Right atrium auricular region (tissue), 2 donors: ENCODE measurements around the gene ME1. TPM values are rescaled to one million over a fixed set of nuclear protein-coding genes. Genes with fewer than 3 reads are reported as not detected.
A peak's percentile ranks its signal among the peaks of the same experiment; 100 is the strongest.

ENCODE experiments used
- DNase-seq: peaks from one replicate; pipeline ENCODE4 v3.0.0-alpha.2; 2019; ENCODE audit warnings: low spot score
- H3K27ac ChIP-seq, 2 donors: fragments of 200-600 bp; sonication (generic); 1 replicate in 1 of 2; 2 replicates in 1 of 2; pipeline ENCODE4 v1.5.1; 2016 to 2019
- H3K27me3 ChIP-seq, 2 donors: fragments of 200-600 bp; sonication (generic); one replicate each; pipeline versions ENCODE4 v1.5.1 to v1.6.0; 2017 to 2019
- H3K36me3 ChIP-seq: fragments of 200-600 bp; sonication (generic); one replicate; pipeline ENCODE4 v1.5.1; 2016
- H3K4me1 ChIP-seq, 2 donors: fragments of 200-600 bp; sonication (generic); one replicate each; pipeline versions ENCODE4 v1.5.1 to v1.6.0; 2017 to 2019
- H3K4me3 ChIP-seq, 2 donors: fragments of 200-600 bp; sonication (generic); 1 replicate in 1 of 2; 2 replicates in 1 of 2; pipeline ENCODE4 v1.5.1; 2017 to 2019; ENCODE audit warnings: mild to moderate bottlenecking in 1 of 2, moderate library complexity in 1 of 2
- H3K9me3 ChIP-seq, 2 donors: fragments of 200-600 bp; sonication (generic); one replicate each; pipeline ENCODE4 v1.5.1; 2019
- total RNA-seq, 2 donors: library from RNA; depleted of rRNA; stranded (reverse); fragments of >200 nt; gene quantifications; one replicate each; pipeline ENCODE4 v1.1.0, GENCODE V29; 2016
- TF ChIP-seq, protein P1 (sequence below), 2 donors: fragments of 200-600 bp; sonication (generic); IDR thresholded peaks; one replicate each; pipeline ENCODE4 v1.5.1; 2019; ENCODE audit warnings: antibody characterized with exemption in 2 of 2

Gene ME1
- total RNA-seq, 2 donors from 2014 or later = 25.6 to 26.5 TPM

DNA sequence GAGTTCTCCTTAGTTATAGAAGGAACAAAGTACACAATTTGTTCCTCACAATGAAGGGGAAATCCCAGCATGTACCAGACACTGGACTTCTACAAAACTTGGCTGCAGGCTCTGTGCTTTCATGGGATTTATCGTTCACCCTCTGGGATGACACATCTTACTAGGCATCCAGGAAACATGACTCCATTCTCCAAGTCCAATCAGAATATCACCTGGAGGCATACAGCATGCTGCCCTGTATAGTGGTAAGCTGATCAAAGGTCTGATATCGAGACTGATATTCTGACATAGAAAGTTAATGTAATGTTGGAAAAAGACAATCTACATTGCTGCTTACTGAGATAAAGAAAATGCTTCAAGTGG lies 231.0 kb downstream of the ME1 start:
- TF ChIP-seq, protein P1, sequence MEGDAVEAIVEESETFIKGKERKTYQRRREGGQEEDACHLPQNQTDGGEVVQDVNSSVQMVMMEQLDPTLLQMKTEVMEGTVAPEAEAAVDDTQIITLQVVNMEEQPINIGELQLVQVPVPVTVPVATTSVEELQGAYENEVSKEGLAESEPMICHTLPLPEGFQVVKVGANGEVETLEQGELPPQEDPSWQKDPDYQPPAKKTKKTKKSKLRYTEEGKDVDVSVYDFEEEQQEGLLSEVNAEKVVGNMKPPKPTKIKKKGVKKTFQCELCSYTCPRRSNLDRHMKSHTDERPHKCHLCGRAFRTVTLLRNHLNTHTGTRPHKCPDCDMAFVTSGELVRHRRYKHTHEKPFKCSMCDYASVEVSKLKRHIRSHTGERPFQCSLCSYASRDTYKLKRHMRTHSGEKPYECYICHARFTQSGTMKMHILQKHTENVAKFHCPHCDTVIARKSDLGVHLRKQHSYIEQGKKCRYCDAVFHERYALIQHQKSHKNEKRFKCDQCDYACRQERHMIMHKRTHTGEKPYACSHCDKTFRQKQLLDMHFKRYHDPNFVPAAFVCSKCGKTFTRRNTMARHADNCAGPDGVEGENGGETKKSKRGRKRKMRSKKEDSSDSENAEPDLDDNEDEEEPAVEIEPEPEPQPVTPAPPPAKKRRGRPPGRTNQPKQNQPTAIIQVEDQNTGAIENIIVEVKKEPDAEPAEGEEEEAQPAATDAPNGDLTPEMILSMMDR (IDR thresholded peaks at IDR 0.05) = no peak
- Histone ChIP-seq H3K4me3 (no peak overlapping the region), H3K4me1 (no peaks in the 10 kb centered on the region), H3K36me3 (peaks cover 13% of the 10 kb centered on the region), H3K27ac (no peak overlapping the region), H3K27me3 (no peaks in the 10 kb centered on the region), H3K9me3 (no peaks in the 10 kb centered on the region)
- DNase-seq = no peak

DNA sequence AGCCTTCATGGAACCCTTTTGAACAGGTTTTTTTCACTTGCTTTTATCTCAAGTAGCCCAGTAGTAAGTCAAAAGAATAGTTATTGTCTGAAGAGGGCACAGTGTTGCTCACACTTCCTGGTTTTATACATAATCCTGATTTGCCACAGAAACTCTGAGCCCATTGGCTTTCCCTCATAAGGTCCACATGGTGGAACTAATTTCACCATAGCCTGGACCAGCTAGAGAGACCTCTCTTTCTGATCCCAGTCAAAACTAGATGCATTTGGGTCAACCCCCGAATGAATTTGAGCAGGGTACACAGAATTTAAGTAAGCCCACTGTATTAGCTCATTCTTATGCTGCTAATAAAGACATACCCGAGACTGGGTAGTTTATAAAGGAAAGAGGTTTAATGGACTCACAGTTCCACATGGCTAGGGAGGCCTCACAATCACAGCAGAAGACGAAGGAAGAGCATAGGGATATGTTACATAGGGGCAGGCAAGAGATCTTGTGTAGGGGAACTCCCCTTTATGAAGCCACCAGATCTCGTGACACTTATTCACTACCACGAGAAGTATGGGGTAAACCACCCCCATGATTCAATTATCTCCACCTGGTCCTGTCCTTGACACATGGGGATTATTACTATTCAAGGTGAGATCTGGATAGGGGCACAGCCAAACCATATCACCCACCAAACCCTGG lies 231.5 kb downstream of the ME1 start:
- Histone ChIP-seq H3K4me1 (peaks cover 0 to 3% of the 10 kb centered on the region in 2 donors), H3K27me3 (no peaks in the 10 kb centered on the region), H3K9me3 (no peaks in the 10 kb centered on the region), H3K4me3 (no peak overlapping the region), H3K36me3 (peaks cover 13% of the 10 kb centered on the region), H3K27ac (no peak overlapping the region)
- no peak for DNase-seq
- TF ChIP-seq, protein P1 (IDR thresholded peaks at IDR 0.05) = no peak

DNA sequence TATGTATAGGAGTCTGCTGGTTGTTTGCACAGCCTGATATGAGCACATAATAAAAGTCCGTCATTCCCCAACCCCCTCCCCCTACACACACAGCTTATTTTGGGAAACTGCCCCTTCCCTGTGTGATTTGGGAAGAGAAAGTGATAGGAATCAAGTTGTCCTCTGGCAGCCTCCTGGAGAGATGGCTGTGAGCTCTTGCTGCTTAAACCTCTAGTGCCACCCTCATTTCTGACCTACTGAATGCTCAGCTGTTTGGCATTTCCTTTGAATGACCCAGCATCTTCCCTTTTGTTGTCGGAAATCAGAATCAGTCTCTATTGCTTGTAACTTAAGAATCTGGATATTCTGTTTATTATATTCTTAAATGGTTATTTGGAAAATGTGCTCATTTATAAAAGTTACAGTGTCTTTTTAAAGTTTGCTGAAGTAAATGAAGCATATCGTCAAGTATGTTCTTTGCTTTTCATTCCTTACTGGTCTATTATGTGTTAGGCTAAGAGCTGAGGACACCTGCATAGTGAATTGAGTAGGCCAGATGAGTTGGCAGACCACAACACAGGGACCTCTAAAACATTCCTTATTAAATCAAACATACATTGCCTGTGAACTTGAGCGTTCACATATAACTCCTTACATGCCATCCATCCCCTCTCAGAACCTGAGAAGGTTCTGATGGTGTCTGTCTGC lies 232.2 kb downstream of the ME1 start:
- no peaks in the 10 kb centered on the region for H3K27me3 ChIP-seq
- DNase-seq = no peak
- TF ChIP-seq, protein P1 (IDR thresholded peaks at IDR 0.05) = no peak
- H3K4me1 ChIP-seq = peaks cover 0 to 8% of the 10 kb centered on the region in 2 donors
- no peaks in the 10 kb centered on the region for H3K9me3 ChIP-seq
- no peak overlapping the region for H3K4me3 ChIP-seq
- peaks cover 13% of the 10 kb centered on the region for H3K36me3 ChIP-seq
- no peak overlapping the region for H3K27ac ChIP-seq

DNA sequence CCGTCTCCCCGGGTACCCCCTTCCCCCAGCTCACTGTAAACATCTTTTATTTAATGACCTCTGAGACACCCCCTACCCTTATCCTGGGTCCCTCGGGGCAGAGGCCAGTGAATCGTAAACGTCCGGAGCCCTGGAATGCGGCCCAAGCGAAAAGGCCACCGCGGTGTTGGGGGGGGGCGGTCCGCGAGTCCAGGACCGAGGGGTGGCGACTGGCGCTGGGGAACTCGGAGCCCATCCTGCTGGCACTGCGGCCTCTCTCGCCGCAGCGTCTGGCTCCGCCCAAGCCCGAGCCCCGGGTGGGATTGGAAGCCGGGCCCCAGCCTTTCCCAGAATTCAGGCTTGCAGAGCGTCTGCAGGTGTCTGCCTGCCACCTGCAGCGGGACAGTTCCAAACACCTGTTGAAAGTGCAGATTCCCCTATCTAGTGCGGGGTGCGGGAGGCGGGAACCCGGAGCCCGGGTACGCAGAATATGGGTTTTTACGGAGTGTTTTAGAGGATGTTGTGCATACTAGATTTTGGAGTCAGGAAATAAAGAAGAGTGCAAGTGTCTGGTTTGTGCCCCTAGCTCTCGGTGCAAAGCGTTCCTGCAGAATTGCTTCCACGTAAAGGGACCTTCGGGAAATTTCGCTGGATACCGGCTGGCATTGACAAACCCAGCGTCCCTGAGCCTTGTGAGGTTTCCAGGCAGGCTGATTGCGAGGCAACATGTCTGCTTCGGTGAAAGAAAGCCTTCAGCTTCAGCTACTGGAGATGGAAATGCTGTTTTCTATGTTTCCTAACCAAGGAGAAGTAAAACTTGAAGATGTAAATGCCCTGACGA lies 236.9 kb downstream of the ME1 start:
- H3K4me1 ChIP-seq = peaks cover 0 to 16% of the 10 kb centered on the region in 2 donors
- peak overlapping the region; percentile 94 to 100 for H3K4me3 ChIP-seq
- H3K9me3 ChIP-seq = no peaks in the 10 kb centered on the region
- H3K36me3 ChIP-seq = peaks cover 13% of the 10 kb centered on the region
- no peak for DNase-seq
- H3K27ac ChIP-seq = peak overlapping the region; percentile 91 to 93
- TF ChIP-seq, protein P1 (IDR thresholded peaks at IDR 0.05) = no peak
- no peaks in the 10 kb centered on the region for H3K27me3 ChIP-seq

DNA sequence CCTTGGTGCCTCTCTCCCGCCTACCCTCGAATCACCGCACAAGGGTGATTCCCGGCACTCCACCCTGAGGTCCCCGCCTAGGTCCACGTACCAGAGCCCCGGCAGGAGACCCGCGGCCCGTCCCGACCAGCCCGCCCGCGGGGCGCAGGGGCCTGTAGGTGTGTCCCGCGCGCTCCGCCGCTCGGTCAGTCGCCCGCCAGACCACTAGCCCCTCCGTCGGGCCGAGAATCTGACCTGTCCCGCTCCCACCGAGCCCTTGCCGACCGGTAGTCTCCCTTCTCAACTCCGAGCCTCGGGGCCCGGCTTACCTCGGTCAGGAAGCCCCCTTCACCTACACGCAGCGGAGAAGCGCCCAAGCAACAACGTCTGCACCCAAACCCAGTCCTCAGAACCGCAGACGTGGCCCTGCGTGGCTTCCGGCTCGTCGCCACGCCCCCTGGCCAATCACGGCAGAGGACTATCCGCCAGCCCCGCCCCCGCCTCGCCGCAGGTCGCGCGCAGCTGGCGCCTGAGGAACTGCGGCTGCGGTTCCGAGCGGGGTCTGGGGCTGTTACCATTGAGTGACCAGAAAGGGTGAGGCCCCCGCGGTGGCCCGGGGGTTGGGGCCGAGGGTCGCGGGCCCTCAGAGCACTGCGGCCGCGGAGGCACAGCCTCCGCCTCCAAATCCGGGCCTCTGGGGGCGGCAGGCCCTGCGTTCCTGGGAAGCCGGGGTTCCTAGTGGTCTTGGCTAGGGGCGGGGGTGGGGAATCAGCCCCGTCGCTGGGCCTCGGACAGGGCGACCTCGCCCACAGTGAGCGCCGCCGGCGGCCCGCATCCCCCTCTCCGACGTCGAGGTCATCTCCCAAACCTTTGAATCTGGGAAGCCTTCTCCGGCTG lies 237.7 kb downstream of the ME1 start, which contains the start of the genes PGM3 and RWDD2A:
Gene PGM3 (minus strand): TSS at position 395 of the 876 bp plus-strand sequence. CDS start 2,253 bp downstream, outside the sequence.
Gene RWDD2A (plus strand): TSS at position 487 of the 876 bp plus-strand sequence. CDS start 1,095 bp downstream, outside the sequence.
- Histone ChIP-seq H3K4me1 (peaks cover 0 to 16% of the 10 kb centered on the region in 2 donors), H3K9me3 (no peaks in the 10 kb centered on the region), H3K27ac (peak within 1 kb of the TSS; percentile 91 to 93), H3K4me3 (peak within 1 kb of the TSS; percentile 94 to 100), H3K36me3 (peaks cover 15% of the 10 kb centered on the region), H3K27me3 (no peaks in the 10 kb centered on the region)
- peak; percentile 93 for DNase-seq
- TF ChIP-seq, protein P1 (IDR thresholded peaks at IDR 0.05) = peak in 1 of 2 donors; percentile 15
